HG02571 (cell line): ENCODE data around the gene SLC25A47.
A peak's percentile ranks its signal among the peaks of the same experiment; 100 is the strongest.

ENCODE experiments used
- ATAC-seq: cut with Tn5 transposase; IDR thresholded peaks from one replicate; pipeline ENCODE4 v1.9.1; 2021; ENCODE audit warnings: mild to moderate bottlenecking, moderate library complexity; ENCODE audit not compliant: unreplicated experiment

SLC25A47 gene

DNA sequence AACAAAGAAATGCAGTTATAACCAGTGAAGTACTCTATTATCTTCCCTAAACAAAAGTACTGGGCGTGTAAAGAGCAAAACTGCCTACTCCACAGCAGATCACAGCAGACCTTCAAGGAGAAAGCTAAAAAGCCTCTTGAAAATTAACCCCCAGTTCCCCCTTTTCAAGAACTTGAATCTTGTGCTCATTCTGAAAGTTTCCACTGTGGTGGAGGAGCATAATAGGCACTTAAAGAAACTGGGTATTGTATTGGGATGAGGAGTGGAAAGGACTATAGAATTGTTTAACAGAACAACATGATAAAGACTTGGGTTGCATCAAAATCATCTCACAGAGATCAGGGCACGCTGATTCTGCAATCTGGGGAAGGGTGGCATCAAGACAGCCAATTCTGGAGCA is 51.1 kb downstream of the SLC25A47 start:
- ATAC-seq = no peak

DNA sequence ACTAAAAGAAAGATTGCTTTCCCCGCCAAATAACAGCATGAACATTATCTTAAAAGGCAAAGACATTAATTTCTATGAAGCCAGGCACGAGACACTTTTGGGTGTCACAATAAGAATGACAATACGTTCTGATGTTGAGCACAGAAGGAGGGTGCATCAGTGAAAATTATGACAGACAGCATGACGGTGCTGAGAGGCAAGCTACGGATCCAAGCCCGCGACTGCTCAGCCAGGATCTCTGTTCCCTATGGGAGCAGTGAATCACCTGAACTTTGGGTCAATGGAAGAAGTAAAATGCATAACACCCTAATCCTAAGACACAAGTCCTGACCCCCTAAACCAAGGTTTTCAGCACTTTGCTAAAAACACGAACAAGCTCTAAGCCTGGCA is 51.7 kb downstream of the SLC25A47 start:
- no peak for ATAC-seq

DNA sequence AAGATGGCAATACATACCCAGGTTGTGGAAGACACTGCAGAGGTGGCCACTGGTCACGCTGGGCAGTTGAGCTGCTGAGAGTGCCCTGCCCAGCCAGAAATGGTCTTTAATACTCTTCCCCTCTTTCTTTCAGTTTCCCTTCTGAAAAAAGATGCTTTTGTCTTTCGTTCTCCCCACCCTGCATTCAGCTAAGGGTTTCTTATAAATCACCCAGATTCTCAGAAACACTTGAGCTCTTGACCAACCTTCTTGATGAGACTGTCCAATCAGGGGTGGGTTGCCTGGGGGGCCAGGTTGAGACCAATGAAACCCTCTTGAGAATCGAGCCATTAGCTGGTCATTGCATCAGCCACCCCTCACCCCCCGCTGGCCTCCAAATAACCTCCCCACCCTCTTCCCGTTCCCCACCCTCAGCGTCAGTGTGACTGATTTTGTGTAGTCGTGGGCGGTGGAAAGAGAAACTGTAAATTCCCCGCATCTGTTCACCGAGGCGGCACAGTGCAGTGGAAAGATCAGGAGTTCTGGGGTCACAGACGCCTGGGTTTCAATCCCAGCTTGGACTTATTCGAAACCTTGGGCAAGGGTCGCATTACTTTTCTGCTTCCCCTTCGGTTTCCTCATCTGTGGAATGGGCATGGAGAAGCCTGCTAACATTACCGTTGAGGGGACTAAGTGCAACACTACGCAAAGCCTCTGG is 52.3 kb downstream of the SLC25A47 start:
- peak; percentile 38 for ATAC-seq

DNA sequence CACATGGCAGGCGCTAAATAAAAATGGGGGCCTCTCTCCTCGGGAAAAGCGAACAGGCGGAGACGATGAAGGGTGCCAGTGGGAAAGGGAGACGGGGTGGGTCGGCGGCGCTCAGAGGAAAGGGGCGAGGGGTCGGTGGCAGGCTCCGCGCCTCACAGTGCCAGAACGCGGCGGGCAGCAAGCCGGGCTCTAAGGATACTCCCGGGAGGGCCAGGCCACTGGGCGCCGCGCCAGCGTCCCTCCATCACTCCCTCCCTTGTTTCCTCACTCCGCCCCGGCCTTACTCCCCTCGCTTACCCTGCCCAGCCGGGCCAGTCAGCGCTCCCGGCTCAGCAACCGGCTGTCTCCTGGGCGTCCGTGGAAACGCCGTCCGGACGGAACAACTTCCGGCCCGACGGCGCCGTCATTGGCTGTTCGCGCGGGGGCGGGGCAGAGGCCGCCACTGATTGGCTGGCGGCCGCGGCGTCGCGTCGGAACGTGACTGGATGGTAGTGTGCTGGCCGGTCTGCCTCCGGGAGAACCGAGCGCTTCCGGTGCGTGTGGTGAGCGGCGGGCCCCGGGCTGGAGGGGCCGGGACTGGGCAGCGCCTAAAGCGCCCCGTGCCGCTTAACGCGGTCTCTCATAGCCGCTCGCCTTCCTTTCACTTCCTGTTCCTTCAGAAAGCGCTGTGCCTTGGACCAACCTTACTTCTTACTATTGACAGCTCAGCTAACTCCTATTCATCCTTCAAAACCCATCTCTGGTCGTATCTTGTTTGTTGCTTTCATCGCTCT is 53.0 kb downstream of the SLC25A47 start, which contains the start of gene WDR25:
TSS of gene WDR25 (plus strand) at position 523 of the 773 bp plus-strand sequence.
- ATAC-seq = peak; percentile 76

DNA sequence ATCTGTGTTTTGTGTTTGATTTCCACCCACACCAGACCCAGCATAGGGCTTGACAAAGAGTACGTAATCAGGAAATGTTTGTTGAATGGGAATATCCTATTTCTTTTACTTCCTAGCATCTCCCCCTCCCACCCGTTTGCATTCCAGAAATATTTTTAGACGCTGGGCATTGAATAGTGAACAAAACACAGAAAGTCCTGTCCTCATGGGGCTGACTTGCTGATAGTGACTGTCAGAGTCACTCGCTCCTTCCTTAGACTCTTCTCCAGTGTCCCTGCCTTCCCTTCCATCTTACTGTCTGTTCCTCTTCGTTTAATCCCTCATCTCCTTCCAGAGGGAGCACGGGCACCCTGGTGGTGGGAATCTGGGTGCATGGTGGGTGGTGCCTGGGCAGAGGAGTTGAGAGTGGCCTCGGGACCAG is 53.6 kb downstream of the SLC25A47 start:
- no peak for ATAC-seq
